Immature natural killer cell (primary cell): Measurements from ENCODE around the gene KCNH3. TPM values are rescaled to one million over a fixed set of nuclear protein-coding genes. Genes with fewer than 3 reads are reported as not detected.
"Not testable (repeated sequence)": the region's sequence is repeated elsewhere in the genome, so short reads cannot be mapped to it uniquely, and the experiment has no call there.

Experiments
- DNase-seq, 3 donors: peaks; one replicate each; pipeline ENCODE4 v3.0.0; 2022; ENCODE audit warnings: mixed read lengths in 1 of 3
- H3K27ac Mint-ChIP-seq, 6 donors: one replicate each; pipeline ENCODE4 v1.8.0; 2020; ENCODE audit warnings: mixed read lengths in 6 of 6, mild to moderate bottlenecking in 5 of 6, inconsistent platforms in 4 of 6, moderate library complexity in 3 of 6
- H3K27me3 Mint-ChIP-seq, 3 donors: one replicate each; pipeline ENCODE4 v1.8.0; 2020 to 2021; ENCODE audit warnings: low read depth in 3 of 3, mild to moderate bottlenecking in 3 of 3, mixed read lengths in 3 of 3, moderate library complexity in 3 of 3, inconsistent platforms in 1 of 3
- H3K36me3 Mint-ChIP-seq, 3 donors: one replicate each; pipeline ENCODE4 v1.8.0; 2020; ENCODE audit warnings: mixed read lengths in 3 of 3, inconsistent platforms in 2 of 3, mild to moderate bottlenecking in 2 of 3
- H3K4me1 Mint-ChIP-seq, 2 donors: one replicate each; pipeline ENCODE4 v1.8.0; 2020; ENCODE audit warnings: inconsistent platforms in 2 of 2, mild to moderate bottlenecking in 2 of 2, mixed read lengths in 2 of 2, moderate library complexity in 1 of 2
- H3K4me3 Mint-ChIP-seq, 5 donors: one replicate each; pipeline ENCODE4 v1.8.0; 2020; ENCODE audit warnings: mild to moderate bottlenecking in 5 of 5, mixed read lengths in 5 of 5, inconsistent platforms in 3 of 5, moderate library complexity in 3 of 5
- H3K9me3 Mint-ChIP-seq, 6 donors: one replicate each; pipeline ENCODE4 v1.8.0; 2020; ENCODE audit warnings: mild to moderate bottlenecking in 6 of 6, mixed read lengths in 6 of 6, inconsistent platforms in 4 of 6, moderate library complexity in 3 of 6
- polyA plus RNA-seq, 3 donors: library from polyadenylated mRNA; unstranded; fragments of 300-500 nt; fragmentation: Illumina TruSeq; gene quantifications; one replicate each; pipeline ENCODE4 v1.2.3, GENCODE V29; 2021

KCNH3 gene
- polyA plus RNA-seq, 3 donors from 2014 or later = 0.96 to 1.1 TPM; not detected in 1

DNA sequence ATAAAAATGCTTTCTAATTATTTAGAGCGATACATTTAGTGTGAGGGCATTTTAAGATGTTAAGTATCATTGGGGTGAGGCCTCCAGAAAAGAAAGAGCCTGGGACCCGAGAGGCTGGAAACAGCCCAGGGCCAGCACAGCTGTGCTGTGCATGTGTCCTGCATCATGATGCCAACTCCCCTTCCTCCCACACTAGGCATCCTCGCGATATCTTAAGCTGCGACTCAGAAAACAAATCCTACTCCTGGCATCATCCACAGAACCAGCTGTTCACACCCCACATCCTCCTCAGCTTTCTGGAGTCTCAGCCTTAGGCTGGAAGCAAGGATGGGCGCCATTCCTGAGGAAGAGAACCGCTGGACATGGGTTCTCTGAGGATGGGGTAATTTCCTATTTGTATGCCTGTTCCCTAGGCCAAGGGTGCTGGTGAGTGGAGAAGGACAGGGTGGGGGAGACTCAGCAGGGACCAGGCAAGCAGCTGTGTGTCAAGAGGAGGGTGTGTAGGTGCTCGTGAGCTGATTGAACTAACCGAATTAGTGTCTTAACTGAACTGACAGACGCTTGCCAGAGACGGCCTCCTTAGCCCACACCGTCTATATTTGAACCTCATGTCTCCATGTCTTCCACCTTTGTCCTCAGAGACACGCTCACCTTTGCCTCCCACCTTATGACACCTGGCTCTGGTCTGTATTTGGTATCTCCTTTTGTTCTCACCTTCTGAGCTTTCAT lies 44.7 kb downstream of the KCNH3 start:
- no peak for DNase-seq
- no peak overlapping the region for H3K27ac Mint-ChIP-seq
- H3K36me3 Mint-ChIP-seq = peaks cover 4 to 8% (median 7%) of the 10 kb centered on the region in 3 donors
- no peaks in the 10 kb centered on the region for H3K9me3 Mint-ChIP-seq
- no peak overlapping the region for H3K4me3 Mint-ChIP-seq
- no peaks in the 10 kb centered on the region for H3K4me1 Mint-ChIP-seq
- peaks cover 0 to 6% (median 3%) of the 10 kb centered on the region in 3 donors for H3K27me3 Mint-ChIP-seq

- Mint-ChIP-seq H3K9me3 (no peaks in the 10 kb centered on the region), H3K36me3 (peaks cover 4 to 13% (median 7%) of the 10 kb centered on the region in 3 donors), H3K4me1 (no peaks in the 10 kb centered on the region), H3K27ac (no peak overlapping the region), H3K4me3 (no peak overlapping the region), H3K27me3 (peaks cover 0 to 6% (median 3%) of the 10 kb centered on the region in 3 donors)
- no peak for DNase-seq
These were observed 45.8 kb downstream of the KCNH3 start for GRCh38 chr12:49584591-49584990.

DNA sequence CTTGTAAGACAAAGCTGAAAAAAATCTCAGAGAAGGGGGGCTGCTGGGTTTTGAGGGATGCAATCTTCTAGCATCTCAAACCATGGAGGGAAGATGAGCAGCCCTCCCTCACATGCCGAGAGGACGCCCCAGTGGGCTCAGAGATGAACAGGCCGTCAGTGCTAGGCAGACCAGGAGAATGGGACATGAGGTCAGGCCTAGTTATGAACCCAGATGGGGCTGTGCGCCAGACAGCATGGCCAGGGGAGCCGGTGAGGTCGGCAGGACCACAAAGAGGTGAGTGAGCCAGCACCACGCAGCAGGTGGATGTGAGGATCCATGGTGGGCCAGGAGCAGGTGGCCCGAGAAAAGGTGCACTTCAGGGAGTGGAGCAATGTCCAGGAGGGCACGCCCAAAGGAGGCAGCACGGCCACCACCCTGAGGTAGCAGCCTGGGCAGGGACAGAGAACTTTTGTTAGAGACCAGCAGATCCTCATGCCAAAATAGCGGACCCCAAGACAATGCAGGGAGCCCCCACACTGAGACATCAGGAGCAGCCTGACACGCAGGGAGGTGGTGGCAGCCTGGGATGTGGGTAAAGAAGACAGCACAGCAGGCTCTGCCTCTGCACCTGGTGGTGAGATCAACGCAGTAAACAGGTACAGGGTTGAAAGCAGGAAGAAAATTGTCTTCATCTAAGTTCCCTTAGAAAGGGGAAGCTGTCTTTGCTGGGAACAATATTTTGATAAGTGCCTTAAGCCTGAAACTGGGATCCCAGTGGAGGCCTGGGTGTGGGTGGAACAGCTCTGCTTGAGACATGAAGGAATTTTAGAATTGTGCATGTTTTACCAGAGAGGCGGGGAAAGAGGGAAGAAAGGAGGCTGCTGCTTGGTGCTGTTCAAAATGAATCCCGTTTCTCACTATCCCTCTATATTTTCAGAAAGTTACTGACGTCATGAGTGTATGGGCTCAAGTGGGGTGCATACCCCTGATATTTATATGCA lies 46.9 kb downstream of the KCNH3 start:
- peaks cover 0 to 6% (median 1%) of the 10 kb centered on the region in 3 donors for H3K27me3 Mint-ChIP-seq
- H3K36me3 Mint-ChIP-seq = peaks cover 4 to 14% (median 13%) of the 10 kb centered on the region in 3 donors
- no peaks in the 10 kb centered on the region for H3K4me1 Mint-ChIP-seq
- no peak overlapping the region for H3K4me3 Mint-ChIP-seq
- no peak for DNase-seq
- peaks cover 0 to 2% (median 0%) of the 10 kb centered on the region in 6 donors for H3K9me3 Mint-ChIP-seq
- H3K27ac Mint-ChIP-seq = no peak overlapping the region

GRCh38 chr12:49587174-49587908 lies 48.5 kb downstream of the KCNH3 start:
- Mint-ChIP-seq H3K4me3 (no peak overlapping the region), H3K27ac (no peak overlapping the region), H3K27me3 (peaks cover 0 to 3% (median 0%) of the 10 kb centered on the region in 3 donors), H3K36me3 (peaks cover 4 to 20% (median 16%) of the 10 kb centered on the region in 3 donors), H3K4me1 (no peaks in the 10 kb centered on the region), H3K9me3 (peaks cover 0 to 2% (median 0%) of the 10 kb centered on the region in 6 donors)
- no peak for DNase-seq

GRCh38 chr12:49588281-49588680 lies 49.5 kb downstream of the KCNH3 start:
- no peak for DNase-seq
- Mint-ChIP-seq H3K36me3 (peaks cover 4 to 20% (median 16%) of the 10 kb centered on the region in 3 donors), H3K4me3 (no peak overlapping the region), H3K27ac (peak overlapping the region in 1 of 6 donors; percentile 45), H3K27me3 (no peaks in the 10 kb centered on the region), H3K4me1 (no peaks in the 10 kb centered on the region), H3K9me3 (peaks cover 0 to 2% (median 0%) of the 10 kb centered on the region in 6 donors)

GRCh38 chr12:49588721-49589516 lies 50.1 kb downstream of the KCNH3 start:
- Mint-ChIP-seq H3K4me3 (no peak overlapping the region), H3K36me3 (peaks cover 4 to 19% (median 16%) of the 10 kb centered on the region in 3 donors), H3K4me1 (no peaks in the 10 kb centered on the region), H3K27ac (peak overlapping the region in 1 of 6 donors; percentile 15), H3K9me3 (peaks cover 0 to 2% (median 0%) of the 10 kb centered on the region in 6 donors), H3K27me3 (no peaks in the 10 kb centered on the region)
- DNase-seq = no peak

GRCh38 chr12:49598527-49598926 lies 59.7 kb downstream of the KCNH3 start:
- no peaks in the 10 kb centered on the region for H3K36me3 Mint-ChIP-seq
- H3K27me3 Mint-ChIP-seq = peaks cover 0 to 1% (median 0%) of the 10 kb centered on the region in 3 donors
- H3K27ac Mint-ChIP-seq = no peak overlapping the region
- H3K9me3 Mint-ChIP-seq = no peaks in the 10 kb centered on the region
- H3K4me3 Mint-ChIP-seq = no peak overlapping the region
- no peak for DNase-seq
- H3K4me1 Mint-ChIP-seq = no peaks in the 10 kb centered on the region

DNA sequence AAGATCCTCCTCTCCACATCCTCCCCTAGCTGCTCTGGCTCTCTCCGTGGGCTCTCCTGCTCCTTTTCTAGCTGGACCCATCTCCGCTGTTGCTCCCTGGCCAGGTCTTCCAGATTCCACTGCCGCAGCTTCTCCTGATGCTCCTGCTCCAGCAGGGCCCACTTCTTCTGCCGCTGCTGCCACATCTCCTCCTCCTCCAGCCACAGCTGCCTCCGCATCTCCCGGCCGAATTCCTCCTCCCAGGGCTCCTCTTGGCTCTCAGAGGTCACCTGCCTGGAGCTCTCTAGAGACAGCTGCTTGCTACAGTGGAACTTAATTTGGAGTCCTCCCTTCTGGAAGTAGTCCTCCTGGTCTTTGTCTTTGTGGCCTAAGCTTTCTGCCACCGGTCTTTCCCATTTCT lies 61.1 kb downstream of the KCNH3 start:
- no peaks in the 10 kb centered on the region for H3K36me3 Mint-ChIP-seq
- H3K9me3 Mint-ChIP-seq = no peaks in the 10 kb centered on the region
- H3K4me1 Mint-ChIP-seq = no peaks in the 10 kb centered on the region
- DNase-seq = no peak
- peaks cover 0 to 1% (median 0%) of the 10 kb centered on the region in 3 donors for H3K27me3 Mint-ChIP-seq
- no peak overlapping the region for H3K4me3 Mint-ChIP-seq
- H3K27ac Mint-ChIP-seq = no peak overlapping the region

DNA sequence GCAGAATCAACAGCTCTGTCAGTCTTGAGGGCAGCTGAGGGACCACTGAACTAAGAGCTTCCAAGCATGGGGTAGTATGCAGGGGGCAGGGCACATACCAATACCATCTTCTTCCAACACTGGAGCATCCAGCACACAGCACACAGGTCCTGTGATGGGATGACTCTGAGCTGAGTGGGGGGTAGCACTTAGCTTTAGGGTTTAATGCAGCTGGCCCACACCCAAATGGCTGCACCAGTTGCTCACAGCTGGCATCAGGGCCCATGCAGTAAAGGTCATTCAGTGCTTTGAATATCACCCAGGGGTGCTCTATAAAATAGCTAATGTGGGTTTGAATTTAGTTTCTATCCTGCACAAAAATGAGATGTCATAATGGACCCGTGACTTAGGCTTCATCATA lies 64.9 kb downstream of the KCNH3 start:
- peaks cover 0 to 3% (median 2%) of the 10 kb centered on the region in 3 donors for H3K27me3 Mint-ChIP-seq
- H3K27ac Mint-ChIP-seq = no peak overlapping the region
- H3K4me1 Mint-ChIP-seq = no peaks in the 10 kb centered on the region
- H3K36me3 Mint-ChIP-seq = no peaks in the 10 kb centered on the region
- no peak for DNase-seq
- no peaks in the 10 kb centered on the region for H3K9me3 Mint-ChIP-seq
- H3K4me3 Mint-ChIP-seq = no peak overlapping the region

DNA sequence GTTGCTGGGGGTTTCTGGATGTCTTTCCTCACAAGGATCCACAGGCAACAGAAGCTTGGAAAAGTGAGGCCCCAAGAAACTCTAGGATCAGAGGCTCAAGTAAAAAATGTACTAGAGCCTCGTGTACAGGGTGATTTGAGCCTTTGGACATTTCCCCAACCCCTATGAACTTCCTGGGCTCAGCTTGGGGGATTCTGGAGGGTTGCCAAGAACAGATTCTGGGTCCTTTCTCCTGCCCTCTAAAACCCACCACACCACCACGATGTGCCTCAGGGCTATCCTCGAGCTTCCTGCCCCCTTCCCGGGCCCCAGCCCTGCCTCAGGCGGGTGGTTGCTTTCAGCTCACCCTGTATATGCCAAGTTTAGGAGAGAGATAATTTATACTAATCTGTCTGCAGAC lies 66.0 kb downstream of the KCNH3 start:
- Mint-ChIP-seq H3K4me1 (no peaks in the 10 kb centered on the region), H3K27ac (no peak overlapping the region), H3K27me3 (peaks cover 0 to 4% (median 2%) of the 10 kb centered on the region in 3 donors), H3K36me3 (no peaks in the 10 kb centered on the region), H3K4me3 (no peak overlapping the region), H3K9me3 (peaks cover 0 to 2% (median under 1%) of the 10 kb centered on the region in 6 donors)
- no peak for DNase-seq

- H3K36me3 Mint-ChIP-seq, DNase-seq, H3K9me3 Mint-ChIP-seq, H3K27me3 Mint-ChIP-seq, H3K4me1 Mint-ChIP-seq, H3K4me3 Mint-ChIP-seq: not testable (repeated sequence)
- H3K27ac Mint-ChIP-seq = peak within 1 kb of the TSS in 1 of 6 donors; percentile 67
These were observed 66.7 kb downstream of the KCNH3 start, which contains the start of gene FAM186B for GRCh38 chr12:49605539-49605938. FAM186B (minus strand) TSS chr12:49605639; CDS start chr12:49605477, 162 bp downstream.
